ENCODE results near the gene ERG28. TPM values are rescaled to one million over a fixed set of nuclear protein-coding genes. Genes with fewer than 3 reads are reported as not detected.

The ERG28 gene
- total RNA-seq, 2 donors from 2014 or later, result 32.2 to 36.3 TPM

GRCh38 chr14:75689012-75689411, 28.3 kb upstream of the ERG28 start:
- peaks cover 72% of the 10 kb centered on the region for H3K36me3 ChIP-seq (ENCODE audit: control insufficient read depth, insufficient read depth, low read length)
- H3K4me1 Mint-ChIP-seq, result no peaks in the 10 kb centered on the region
- H3K9ac ChIP-seq (ENCODE audit: extremely low read depth, low read length, poor library complexity, severe bottlenecking), result no peak overlapping the region
- H3K27ac Mint-ChIP-seq, result no peak overlapping the region
- peaks cover 16% of the 10 kb centered on the region for H3K9me3 ChIP-seq (ENCODE audit: control insufficient read depth, low read length)
- no peak overlapping the region for H3K4me3 Mint-ChIP-seq
- no peak overlapping the region for H3K4me3 ChIP-seq (ENCODE audit: low read length)
- peaks cover 7% of the 10 kb centered on the region for H3K9me3 Mint-ChIP-seq
- peaks cover 64% of the 10 kb centered on the region for H3K36me3 Mint-ChIP-seq (ENCODE audit: low read depth)
- no peaks in the 10 kb centered on the region for H3K27me3 Mint-ChIP-seq (ENCODE audit: insufficient read depth)
- no peak for DNase-seq
- TF ChIP-seq CTCF (conservative IDR thresholded peaks at IDR 0.05), result no peak
- H3K4me1 ChIP-seq (ENCODE audit: control insufficient read depth, insufficient read depth, low read length), result no peaks in the 10 kb centered on the region
- no peaks in the 10 kb centered on the region for H3K27me3 ChIP-seq (ENCODE audit: control insufficient read depth, insufficient read depth, low read length, poor library complexity, severe bottlenecking)
- WGBS, 2 experiments (ENCODE audit: insufficient coverage in 1 of 2, insufficient read length in 1 of 2), result 94 to 95% methylated on average over 2 of the region's 2 CpGs
- H3K27ac ChIP-seq (ENCODE audit: low read depth, low read length), result no peak overlapping the region

- Histone ChIP-seq H3K9ac (ENCODE audit: extremely low read depth, low read length, poor library complexity, severe bottlenecking) (no peak overlapping the region), H3K36me3 (ENCODE audit: control insufficient read depth, insufficient read depth, low read length) (peaks cover 58% of the 10 kb centered on the region), H3K9me3 (ENCODE audit: control insufficient read depth, low read length) (no peaks in the 10 kb centered on the region), H3K27me3 (ENCODE audit: control insufficient read depth, insufficient read depth, low read length, poor library complexity, severe bottlenecking) (no peaks in the 10 kb centered on the region), H3K4me3 (ENCODE audit: low read length) (no peak overlapping the region), H3K4me1 (ENCODE audit: control insufficient read depth, insufficient read depth, low read length) (no peaks in the 10 kb centered on the region), H3K27ac (ENCODE audit: low read depth, low read length) (no peak overlapping the region)
- Mint-ChIP-seq H3K4me3 (no peak overlapping the region), H3K27ac (no peak overlapping the region), H3K36me3 (ENCODE audit: low read depth) (peaks cover 60% of the 10 kb centered on the region), H3K27me3 (ENCODE audit: insufficient read depth) (no peaks in the 10 kb centered on the region), H3K4me1 (no peaks in the 10 kb centered on the region), H3K9me3 (no peaks in the 10 kb centered on the region)
- DNase-seq, result no peak
- TF ChIP-seq CTCF (conservative IDR thresholded peaks at IDR 0.05), result no peak
- WGBS, 2 experiments (ENCODE audit: insufficient coverage in 1 of 2, insufficient read length in 1 of 2), result 93 to 100% methylated on average over 2 of the region's 2 CpGs
These were observed 25.2 kb upstream of the ERG28 start for GRCh38 chr14:75685910-75686309.

GRCh38 chr14:75675265-75675960, 14.7 kb upstream of the ERG28 start:
- Mint-ChIP-seq H3K27me3 (ENCODE audit: insufficient read depth) (peaks cover 5% of the 10 kb centered on the region), H3K4me1 (peaks cover 12% of the 10 kb centered on the region), H3K9me3 (peaks cover 4% of the 10 kb centered on the region), H3K4me3 (no peak overlapping the region), H3K36me3 (ENCODE audit: low read depth) (peaks cover 42% of the 10 kb centered on the region), H3K27ac (no peak overlapping the region)
- Histone ChIP-seq H3K27ac (ENCODE audit: low read depth, low read length) (no peak overlapping the region), H3K9ac (ENCODE audit: extremely low read depth, low read length, poor library complexity, severe bottlenecking) (no peak overlapping the region), H3K4me1 (ENCODE audit: control insufficient read depth, insufficient read depth, low read length) (no peaks in the 10 kb centered on the region), H3K36me3 (ENCODE audit: control insufficient read depth, insufficient read depth, low read length) (peaks cover 33% of the 10 kb centered on the region), H3K9me3 (ENCODE audit: control insufficient read depth, low read length) (no peaks in the 10 kb centered on the region), H3K4me3 (ENCODE audit: low read length) (no peak overlapping the region), H3K27me3 (ENCODE audit: control insufficient read depth, insufficient read depth, low read length, poor library complexity, severe bottlenecking) (peaks cover 8% of the 10 kb centered on the region)
- peak; percentile 49 for DNase-seq
- peak; percentile 76 for TF ChIP-seq CTCF (conservative IDR thresholded peaks at IDR 0.05)
- WGBS, 2 experiments (ENCODE audit: insufficient coverage in 1 of 2, insufficient read length in 1 of 2), result 86 to 100% methylated on average over 1 to 2 of the region's 2 CpGs
